Rectal smooth muscle tissue (tissue), 1 donor: Measurements from ENCODE around the gene C22orf23.
"Not testable (repeated sequence)": the region's sequence is repeated elsewhere in the genome, so short reads cannot be mapped to it uniquely, and the experiment has no call there.

Experiments used
- H3K27ac ChIP-seq: one replicate; pipeline ENCODE4 v1.7.0; 2013; ENCODE audit warnings: low read depth, low read length, inconsistent platforms
- H3K27me3 ChIP-seq: one replicate; pipeline ENCODE4 v1.7.0; 2013; ENCODE audit warnings: low read length; ENCODE audit not compliant: control insufficient read depth, insufficient read depth
- H3K36me3 ChIP-seq: one replicate; pipeline ENCODE4 v1.7.0; 2013; ENCODE audit warnings: low read length; ENCODE audit not compliant: control insufficient read depth, insufficient read depth
- H3K4me1 ChIP-seq: one replicate; pipeline ENCODE4 v1.7.0; 2013; ENCODE audit warnings: low read length; ENCODE audit not compliant: control insufficient read depth, insufficient read depth
- H3K4me3 ChIP-seq: one replicate; pipeline ENCODE4 v1.7.0; 2013; ENCODE audit warnings: low read length
- H3K9ac ChIP-seq: one replicate; pipeline ENCODE4 v1.7.0; 2013; ENCODE audit warnings: low read length

The C22orf23 gene

DNA sequence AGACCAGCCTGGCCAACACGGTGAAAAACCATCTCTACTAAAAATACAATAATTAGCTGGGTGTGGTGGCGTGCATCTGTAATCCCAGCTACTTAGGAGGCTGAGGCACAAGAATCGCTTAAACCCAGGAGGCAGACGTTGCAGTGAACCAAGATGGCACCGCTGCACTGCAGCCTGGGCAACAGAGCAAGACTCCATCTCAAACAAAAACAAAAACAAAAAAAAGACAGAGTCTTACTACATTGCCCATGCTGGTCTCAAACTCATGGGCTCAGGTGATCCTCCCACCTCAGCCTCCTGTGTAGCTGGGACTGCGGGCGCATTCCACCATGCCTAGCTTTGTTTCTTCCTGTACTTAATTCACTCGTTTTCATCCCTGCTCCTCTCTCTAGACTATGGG lies 22.6 kb upstream of the C22orf23 start:
- H3K4me3 ChIP-seq, H3K9ac ChIP-seq, H3K36me3 ChIP-seq, H3K27me3 ChIP-seq, H3K4me1 ChIP-seq, H3K27ac ChIP-seq: not testable (repeated sequence)

DNA sequence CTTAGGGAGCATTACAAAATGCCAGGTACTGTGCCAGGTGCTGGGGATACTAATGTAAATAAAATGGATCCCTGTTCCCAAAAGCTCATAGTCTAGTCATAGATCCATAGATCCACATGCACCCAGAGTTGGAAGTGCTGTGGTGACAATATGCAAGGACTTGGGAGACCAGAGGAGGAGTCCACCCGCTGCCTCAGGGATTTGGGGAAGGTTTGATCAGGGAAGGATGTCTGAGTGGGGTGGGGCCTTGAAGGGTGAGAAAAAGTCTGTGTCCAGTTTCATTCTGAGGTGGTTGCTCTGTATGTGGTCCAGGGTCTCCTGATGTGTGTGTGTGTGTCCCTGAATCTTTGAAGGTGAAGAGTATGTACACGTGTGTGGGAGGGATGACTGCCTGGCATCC lies 21.8 kb upstream of the C22orf23 start:
- Histone ChIP-seq H3K4me3 (no peak overlapping the region), H3K4me1 (no peaks in the 10 kb centered on the region), H3K27ac (no peak overlapping the region), H3K36me3 (no peaks in the 10 kb centered on the region), H3K27me3 (no peaks in the 10 kb centered on the region), H3K9ac (no peak overlapping the region)

DNA sequence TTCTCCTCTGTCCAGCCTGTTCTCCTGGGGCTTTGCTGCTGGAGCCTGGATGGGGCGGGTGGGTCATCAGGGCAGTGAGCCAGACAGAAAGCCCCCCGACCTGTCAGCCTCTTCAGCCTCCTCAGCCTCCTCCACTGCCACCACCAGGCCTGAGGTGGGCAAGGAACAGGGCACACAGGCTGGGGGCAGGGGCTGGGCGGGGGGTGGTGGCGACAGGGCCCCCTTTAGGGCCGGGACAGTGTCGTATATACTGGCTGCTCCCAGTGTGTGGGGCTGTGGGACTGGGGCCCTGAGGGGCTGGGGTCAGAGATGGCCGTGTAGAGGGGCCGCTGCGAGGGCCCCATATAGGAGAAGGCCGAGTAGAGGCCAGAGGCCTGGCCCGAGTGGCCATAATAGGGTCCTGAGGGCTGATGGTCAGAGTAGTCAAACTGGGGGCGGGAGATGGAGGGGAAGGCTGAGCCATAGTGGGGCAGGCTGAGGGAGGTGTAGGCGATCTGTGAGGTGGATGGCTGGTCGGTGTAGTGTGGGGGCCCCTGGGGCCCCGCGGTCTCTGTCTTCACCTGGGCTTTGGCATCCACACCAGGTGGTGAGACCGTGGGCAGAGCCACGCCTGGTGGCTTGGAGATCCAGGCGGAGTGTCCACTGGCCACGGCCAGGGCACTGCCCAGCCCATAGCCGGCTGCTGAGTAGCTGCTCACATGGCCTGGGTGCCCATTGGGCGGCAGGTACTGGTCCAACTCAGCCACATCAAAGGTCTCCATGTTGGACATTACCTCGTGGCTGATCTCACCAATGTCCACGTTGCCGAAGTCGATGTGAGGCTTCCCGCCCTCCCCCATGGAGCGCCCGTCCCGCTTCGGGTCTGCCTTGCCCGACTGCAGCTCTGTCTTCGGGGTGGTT lies 20.1 kb upstream of the C22orf23 start:
- Histone ChIP-seq H3K4me1 (no peaks in the 10 kb centered on the region), H3K36me3 (no peaks in the 10 kb centered on the region), H3K4me3 (no peak overlapping the region), H3K27ac (no peak overlapping the region), H3K9ac (no peak overlapping the region), H3K27me3 (no peaks in the 10 kb centered on the region)

DNA sequence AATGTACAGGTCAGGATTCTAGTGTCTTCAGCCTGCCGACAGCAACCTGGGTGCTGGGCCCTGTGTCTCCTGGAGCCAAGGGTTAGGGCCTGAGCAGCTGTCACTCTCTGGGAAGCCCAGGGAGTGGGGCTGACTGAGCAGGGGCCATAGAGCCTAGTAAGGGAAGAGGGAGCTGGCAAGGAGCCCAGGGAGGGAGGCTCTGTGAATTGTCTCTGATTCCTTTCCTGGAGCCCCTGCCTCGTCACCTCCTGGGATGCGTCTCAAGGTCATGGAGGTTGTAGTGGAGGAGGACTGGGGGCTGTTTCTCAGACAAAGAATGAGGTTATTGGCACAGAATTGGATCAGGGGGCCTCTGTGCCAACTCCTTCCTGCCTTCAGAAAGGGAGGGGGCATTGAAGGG lies 19.1 kb upstream of the C22orf23 start:
- peaks cover 2% of the 10 kb centered on the region for H3K36me3 ChIP-seq
- H3K27me3 ChIP-seq: no peaks in the 10 kb centered on the region
- no peak overlapping the region for H3K27ac ChIP-seq
- no peak overlapping the region for H3K4me3 ChIP-seq
- H3K9ac ChIP-seq: no peak overlapping the region
- no peaks in the 10 kb centered on the region for H3K4me1 ChIP-seq

DNA sequence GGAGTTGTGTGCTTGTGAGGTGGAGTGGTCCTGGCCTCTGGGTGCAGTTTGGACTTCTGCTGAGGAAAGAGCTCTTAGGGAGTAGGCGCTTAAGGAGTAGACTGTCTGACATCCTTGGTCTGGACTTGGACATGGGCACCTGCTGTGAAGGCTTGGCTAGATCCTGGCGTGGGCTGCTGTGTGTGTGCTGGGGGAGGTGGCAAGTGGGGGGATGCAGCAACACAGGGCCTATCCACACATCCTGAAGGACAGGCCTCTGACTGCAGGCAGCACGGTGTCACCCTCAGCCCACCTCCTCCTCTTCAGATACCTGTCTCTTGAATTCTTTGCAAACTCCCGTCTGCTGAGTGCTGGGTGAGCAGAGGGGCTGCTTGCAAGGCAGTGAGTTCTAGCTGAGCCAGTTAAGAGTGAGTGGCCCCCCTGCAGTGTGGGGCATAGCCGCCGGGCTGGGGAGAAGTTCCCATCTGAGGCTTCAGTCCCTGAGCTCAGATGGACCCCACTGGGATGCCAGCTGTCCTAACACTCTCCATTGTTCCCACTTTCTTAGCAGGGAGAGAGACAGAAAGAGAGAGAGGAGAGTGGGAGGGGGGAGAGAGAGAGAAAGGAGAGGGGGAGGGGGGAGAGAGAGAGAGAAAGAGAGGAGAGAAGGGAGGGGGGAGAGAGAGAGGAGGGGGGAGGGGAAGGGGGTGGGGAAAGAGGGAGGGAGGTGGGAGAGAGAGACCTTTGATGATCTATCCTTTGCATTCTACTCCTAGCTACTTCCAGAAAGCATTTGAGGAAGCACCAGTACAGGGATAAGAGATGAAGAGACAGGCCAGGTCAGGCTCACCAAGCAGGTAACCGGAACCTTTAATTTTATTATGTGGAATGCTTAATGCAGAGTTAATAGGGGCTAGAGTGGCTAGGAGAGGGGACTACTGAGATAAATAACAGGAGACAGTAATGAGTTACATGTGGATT lies 18.4 kb upstream of the C22orf23 start:
- Histone ChIP-seq H3K36me3 (peaks cover 8% of the 10 kb centered on the region), H3K27ac (no peak overlapping the region), H3K9ac (no peak overlapping the region), H3K4me1 (no peaks in the 10 kb centered on the region), H3K4me3 (no peak overlapping the region), H3K27me3 (no peaks in the 10 kb centered on the region)

DNA sequence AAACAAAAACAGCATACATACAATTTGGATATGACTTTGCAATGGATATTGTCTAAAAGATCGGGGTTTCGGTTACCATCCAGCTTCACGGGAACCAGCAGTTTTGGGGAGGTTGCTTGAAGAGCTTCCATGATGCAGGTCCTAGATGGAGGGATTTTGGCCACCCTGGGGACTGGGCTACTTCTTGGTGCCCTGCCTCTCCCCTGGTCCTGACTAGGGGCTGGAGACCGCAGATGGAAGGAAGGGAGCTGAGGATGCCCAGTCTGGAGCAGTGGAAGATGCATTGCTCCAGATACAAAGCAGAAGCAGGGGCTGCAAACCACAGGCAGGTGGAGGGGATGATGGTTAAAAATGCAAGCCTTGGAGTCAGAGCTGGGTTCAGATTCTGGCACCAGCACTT lies 17.5 kb upstream of the C22orf23 start:
- no peaks in the 10 kb centered on the region for H3K4me1 ChIP-seq
- H3K9ac ChIP-seq: no peak overlapping the region
- H3K36me3 ChIP-seq: peaks cover 10% of the 10 kb centered on the region
- H3K27ac ChIP-seq: no peak overlapping the region
- no peak overlapping the region for H3K4me3 ChIP-seq
- H3K27me3 ChIP-seq: no peaks in the 10 kb centered on the region

DNA sequence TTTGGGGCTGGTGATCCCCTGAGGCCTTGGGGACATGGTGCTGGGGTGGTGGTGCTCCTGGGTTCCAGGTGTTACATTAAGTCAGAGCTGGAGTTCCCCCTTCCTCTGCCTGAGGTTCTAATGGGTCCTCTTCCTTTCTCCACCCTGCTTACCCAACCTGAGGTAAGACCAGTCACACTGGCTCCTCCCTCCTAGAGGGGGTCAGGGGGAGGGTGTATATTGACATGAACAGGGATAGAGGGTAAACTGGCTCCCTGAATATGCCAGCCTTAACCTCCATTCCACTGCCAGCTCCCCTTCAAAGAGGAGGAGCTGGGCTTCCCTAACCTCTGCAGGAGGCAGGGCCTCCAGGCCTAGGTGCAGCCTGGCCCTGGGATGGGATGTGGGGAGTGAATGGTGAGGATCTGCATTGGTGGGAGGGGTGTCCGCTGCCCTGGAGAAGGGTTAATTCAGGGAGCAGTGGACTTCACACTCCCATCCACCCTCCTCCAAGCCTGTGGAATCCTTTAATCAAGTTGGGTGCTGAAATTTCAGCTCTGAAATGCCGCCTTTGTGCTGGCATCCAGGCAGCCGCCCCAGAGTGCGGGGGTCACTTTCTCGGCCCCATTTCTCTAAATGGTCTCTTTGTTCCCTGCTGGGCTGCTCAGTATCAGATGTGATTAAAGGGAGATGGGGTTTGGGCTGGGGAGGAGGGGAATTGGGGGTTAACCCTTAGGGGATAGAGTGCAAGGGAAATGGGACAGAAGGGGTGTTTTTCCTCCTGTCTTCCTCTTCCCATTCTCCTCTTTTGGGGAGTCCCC lies 15.3 kb upstream of the C22orf23 start:
- Histone ChIP-seq H3K4me3 (no peak overlapping the region), H3K27me3 (no peaks in the 10 kb centered on the region), H3K36me3 (peaks cover 13% of the 10 kb centered on the region), H3K4me1 (no peaks in the 10 kb centered on the region), H3K9ac (no peak overlapping the region), H3K27ac (no peak overlapping the region)

DNA sequence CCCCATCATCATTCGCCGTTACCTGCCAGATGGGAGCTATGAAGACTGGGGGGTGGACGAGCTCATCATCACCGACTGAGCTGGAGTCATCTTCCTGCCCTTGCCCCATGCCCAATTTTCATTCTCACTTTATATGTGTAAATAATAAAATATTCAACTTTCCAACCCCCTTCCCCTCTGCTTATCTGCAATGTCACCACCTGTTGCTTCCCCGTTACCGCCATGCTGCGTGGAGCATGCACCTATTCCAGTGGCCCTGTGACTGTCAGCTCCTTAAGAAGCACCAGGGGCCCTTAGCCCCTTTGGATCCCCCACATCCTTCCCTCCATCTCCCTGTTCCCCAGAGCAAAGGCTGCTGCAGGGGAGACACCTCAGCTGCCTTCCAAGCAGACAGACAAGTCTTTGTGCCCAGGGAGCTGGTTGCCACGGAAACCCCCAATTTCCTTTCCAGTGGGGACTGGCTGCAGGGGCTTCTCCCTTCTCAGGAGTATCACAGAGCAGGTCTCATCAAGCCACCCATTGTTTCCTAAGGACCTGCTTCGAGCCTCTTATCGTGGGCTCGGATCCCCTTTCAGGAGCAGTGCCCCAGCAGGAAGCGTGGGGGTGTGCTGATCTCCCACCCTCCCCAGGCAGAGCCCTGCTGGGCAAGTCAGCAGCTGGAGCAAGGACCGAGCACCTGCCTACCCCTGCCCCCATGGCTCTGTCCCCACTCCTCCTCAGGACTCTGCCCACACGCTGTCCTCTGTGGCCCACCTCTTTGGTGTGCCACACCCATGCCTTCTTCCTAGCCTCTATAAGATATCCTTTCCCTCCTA lies 14.4 kb upstream of the C22orf23 start:
- Histone ChIP-seq H3K27ac (no peak overlapping the region), H3K27me3 (no peaks in the 10 kb centered on the region), H3K4me1 (no peaks in the 10 kb centered on the region), H3K9ac (no peak overlapping the region), H3K36me3 (peaks cover 13% of the 10 kb centered on the region), H3K4me3 (no peak overlapping the region)

DNA sequence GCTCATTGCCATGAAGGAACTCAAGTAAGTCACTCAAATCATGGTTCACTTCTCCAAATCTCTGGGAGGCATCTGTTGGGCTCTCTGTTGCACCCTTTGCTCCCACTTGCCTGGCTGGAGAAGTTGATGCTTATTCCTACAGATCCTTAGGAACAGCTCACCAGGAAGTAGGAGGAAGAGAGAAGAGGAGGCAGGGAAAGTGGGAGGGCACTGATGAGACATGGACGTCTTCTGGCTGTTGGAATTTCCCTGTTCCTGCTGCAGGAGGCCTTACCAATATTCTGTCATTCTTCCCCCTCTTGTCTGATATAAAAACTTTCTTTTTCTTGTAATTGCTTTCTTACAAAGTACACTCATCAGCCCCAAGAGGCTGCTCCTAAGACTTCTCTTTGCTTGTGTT lies 13.7 kb upstream of the C22orf23 start:
- H3K4me3 ChIP-seq: no peak overlapping the region
- no peak overlapping the region for H3K27ac ChIP-seq
- H3K36me3 ChIP-seq: peaks cover 13% of the 10 kb centered on the region
- no peaks in the 10 kb centered on the region for H3K4me1 ChIP-seq
- no peak overlapping the region for H3K9ac ChIP-seq
- no peaks in the 10 kb centered on the region for H3K27me3 ChIP-seq

DNA sequence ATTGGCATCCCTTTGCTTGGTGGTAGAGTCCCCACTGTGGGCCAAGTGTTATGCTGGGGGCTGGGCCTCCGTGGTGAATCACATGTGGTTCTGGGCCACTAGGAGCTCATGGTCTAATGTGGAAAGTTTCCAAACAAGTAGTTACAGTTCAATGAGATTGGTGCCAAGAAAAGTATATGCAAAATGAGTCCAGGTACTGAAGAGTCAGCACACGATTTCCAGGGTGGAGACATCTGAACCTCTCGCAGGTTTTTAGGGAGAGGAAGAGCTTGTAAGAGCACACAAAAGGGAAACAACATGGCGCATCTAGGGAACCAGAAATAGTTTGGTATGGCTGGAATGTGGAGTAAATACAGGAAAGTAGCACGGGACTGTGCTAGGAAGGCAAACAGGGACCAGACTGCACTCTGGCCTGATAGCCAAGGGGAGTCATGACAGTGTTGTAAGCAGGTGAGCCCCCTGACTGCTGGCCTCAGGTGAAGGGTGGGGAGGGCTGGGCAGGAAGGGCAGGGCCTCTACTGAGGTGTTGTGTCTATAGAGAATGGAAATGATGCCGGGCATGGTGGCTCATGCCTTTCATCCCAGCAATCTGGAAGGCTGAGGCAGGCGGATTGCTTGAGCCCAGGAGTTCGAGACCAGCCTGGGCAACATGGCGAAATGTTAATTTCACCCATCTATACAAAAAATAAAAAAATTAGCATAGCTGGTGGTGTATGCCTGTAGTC lies 12.7 kb upstream of the C22orf23 start:
- Histone ChIP-seq H3K27ac (no peak overlapping the region), H3K36me3 (peaks cover 17% of the 10 kb centered on the region), H3K9ac (no peak overlapping the region), H3K4me3 (no peak overlapping the region), H3K27me3 (no peaks in the 10 kb centered on the region), H3K4me1 (no peaks in the 10 kb centered on the region)

DNA sequence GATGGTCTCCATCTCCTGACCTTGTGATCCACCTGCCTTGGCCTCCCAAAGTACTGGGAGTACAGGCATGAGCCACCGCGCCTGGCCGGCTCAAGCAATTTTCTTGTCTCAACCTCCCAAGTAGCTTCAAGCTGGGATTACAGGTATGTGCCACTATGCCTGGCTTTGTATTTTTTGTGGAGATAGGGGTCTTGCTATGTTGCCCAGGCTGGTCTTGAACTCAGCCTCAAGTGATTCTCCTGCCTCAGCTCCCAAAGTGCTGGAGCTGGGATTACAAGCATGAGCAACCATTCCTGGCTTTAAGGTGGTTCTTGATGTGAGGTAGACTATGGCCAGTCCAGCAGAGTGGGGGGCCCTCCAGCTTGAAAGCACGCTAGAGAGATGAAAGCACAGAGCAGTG lies 7.7 kb upstream of the C22orf23 start:
- Histone ChIP-seq H3K4me1 (no peaks in the 10 kb centered on the region), H3K36me3 (peaks cover 26% of the 10 kb centered on the region), H3K27me3 (no peaks in the 10 kb centered on the region), H3K27ac (no peak overlapping the region), H3K4me3 (no peak overlapping the region), H3K9ac (no peak overlapping the region)
